GM04504 (cell line): Measurements from ENCODE around the gene MGLL.

Experiments used
- DNase-seq: peaks from one replicate; pipeline ENCODE4 v3.0.0-alpha.2; 2012; ENCODE audit warnings: low read depth

MGLL gene

GRCh38 chr3:127822041-127822681 is at the start of gene MGLL:
MGLL (minus strand) TSS chr3:127822515; CDS start chr3:127822318, 197 bp downstream.
- peak; percentile 14 for DNase-seq

- no peak for DNase-seq
Observed at GRCh38 chr3:127870156-127870555, 47.8 kb upstream of the MGLL start.

- DNase-seq = no peak
Observed at GRCh38 chr3:127867986-127868385, 45.7 kb upstream of the MGLL start.

- DNase-seq = no peak
Observed at GRCh38 chr3:127867412-127867811, 45.1 kb upstream of the MGLL start.

GRCh38 chr3:127865941-127866340 is 43.6 kb upstream of the MGLL start:
- DNase-seq = no peak

GRCh38 chr3:127860211-127860696 is 37.9 kb upstream of the MGLL start:
- no peak for DNase-seq

GRCh38 chr3:127859730-127860129 is 37.4 kb upstream of the MGLL start:
- no peak for DNase-seq

GRCh38 chr3:127858937-127859336 is 36.6 kb upstream of the MGLL start:
- no peak for DNase-seq

- DNase-seq = no peak
Observed at GRCh38 chr3:127858521-127858920, 36.2 kb upstream of the MGLL start.

GRCh38 chr3:127857333-127857732 is 35.0 kb upstream of the MGLL start:
- no peak for DNase-seq

GRCh38 chr3:127856801-127857200 is 34.5 kb upstream of the MGLL start:
- DNase-seq = no peak

- no peak for DNase-seq
Observed at GRCh38 chr3:127855246-127855645, 32.9 kb upstream of the MGLL start.

GRCh38 chr3:127853681-127854080 is 31.4 kb upstream of the MGLL start:
- no peak for DNase-seq

- no peak for DNase-seq
Observed at GRCh38 chr3:127851899-127852298, 29.6 kb upstream of the MGLL start.

- no peak for DNase-seq
Observed at GRCh38 chr3:127849368-127849767, 27.1 kb upstream of the MGLL start.

GRCh38 chr3:127848131-127849129 is 26.1 kb upstream of the MGLL start:
- no peak for DNase-seq

- DNase-seq = no peak
Observed at GRCh38 chr3:127847236-127847720, 25.0 kb upstream of the MGLL start.

- DNase-seq = no peak
Observed at GRCh38 chr3:127846576-127846975, 24.3 kb upstream of the MGLL start.

- no peak for DNase-seq
Observed at GRCh38 chr3:127844326-127844942, 22.1 kb upstream of the MGLL start.

GRCh38 chr3:127840671-127841070 is 18.4 kb upstream of the MGLL start:
- DNase-seq = no peak

GRCh38 chr3:127839099-127839498 is 16.8 kb upstream of the MGLL start:
- no peak for DNase-seq
